Measurements from ENCODE around the gene MRPS25.

MRPS25 gene

GRCh38 chr3:15102836-15103235, 37.7 kb upstream of the MRPS25 start:
- H3K27ac ChIP-seq, result no peak overlapping the region
- H3K4me3 ChIP-seq, result no peak overlapping the region
- no peak overlapping the region for H3K9ac ChIP-seq (ENCODE audit: insufficient read length)
- DNase-seq (ENCODE audit: low read depth, low spot score), result no peak
- no peaks in the 10 kb centered on the region for H3K9me3 ChIP-seq (ENCODE audit: low read depth, low read length)
- no peak for TF ChIP-seq POLR2AphosphoS5 (IDR thresholded peaks at IDR 0.05; ENCODE audit: borderline replicate concordance, low read depth, low read length)
- H3K36me3 ChIP-seq (ENCODE audit: insufficient read depth, low read length), result no peaks in the 10 kb centered on the region

- no peak overlapping the region for H3K27ac ChIP-seq
- no peak overlapping the region for H3K9ac ChIP-seq (ENCODE audit: insufficient read length)
- H3K36me3 ChIP-seq (ENCODE audit: insufficient read depth, low read length), result no peaks in the 10 kb centered on the region
- DNase-seq (ENCODE audit: low read depth, low spot score), result no peak
- H3K4me3 ChIP-seq, result no peak overlapping the region
- TF ChIP-seq EZH2 (IDR thresholded peaks at IDR 0.05) (no peak), FOXP2 (optimal IDR thresholded peaks at IDR 0.05; ENCODE audit: control extremely low read depth, extremely low read length, insufficient read depth) (no peak), POLR2AphosphoS5 (IDR thresholded peaks at IDR 0.05; ENCODE audit: borderline replicate concordance, low read depth, low read length) (no peak)
- no peaks in the 10 kb centered on the region for H3K9me3 ChIP-seq (ENCODE audit: low read depth, low read length)
Measured at GRCh38 chr3:15102256-15102655, 37.1 kb upstream of the MRPS25 start.

GRCh38 chr3:15099364-15100098, 34.4 kb upstream of the MRPS25 start:
- no peak overlapping the region for H3K27ac ChIP-seq
- peak overlapping the region; percentile 86 for H3K4me3 ChIP-seq
- TF ChIP-seq EZH2 (IDR thresholded peaks at IDR 0.05), result no peak
- TF ChIP-seq POLR2AphosphoS5 (IDR thresholded peaks at IDR 0.05; ENCODE audit: borderline replicate concordance, low read depth, low read length), result no peak
- no peak for TF ChIP-seq FOXP2 (optimal IDR thresholded peaks at IDR 0.05; ENCODE audit: control extremely low read depth, extremely low read length, insufficient read depth)
- peaks cover 14% of the 10 kb centered on the region; the same call in 1 of the 2 replicates for H3K36me3 ChIP-seq (ENCODE audit: insufficient read depth, low read length)
- DNase-seq (ENCODE audit: low read depth, low spot score), result no peak
- H3K9me3 ChIP-seq (ENCODE audit: low read depth, low read length), result no peaks in the 10 kb centered on the region
- H3K9ac ChIP-seq (ENCODE audit: insufficient read length), result peak overlapping the region; percentile 86

- H3K36me3 ChIP-seq (ENCODE audit: insufficient read depth, low read length), result peaks cover 16% of the 10 kb centered on the region; the same call in 1 of the 2 replicates
- no peak within 1 kb of the TSS for H3K27ac ChIP-seq
- H3K9ac ChIP-seq (ENCODE audit: insufficient read length), result peak within 1 kb of the TSS; percentile 86
- TF ChIP-seq POLR2AphosphoS5 (IDR thresholded peaks at IDR 0.05; ENCODE audit: borderline replicate concordance, low read depth, low read length), result peak; percentile 86
- TF ChIP-seq FOXP2 (optimal IDR thresholded peaks at IDR 0.05; ENCODE audit: control extremely low read depth, extremely low read length, insufficient read depth), result peak; percentile 53
- TF ChIP-seq EZH2 (IDR thresholded peaks at IDR 0.05), result no peak
- peak; percentile 16 for DNase-seq (ENCODE audit: low read depth, low spot score)
- peak within 1 kb of the TSS; percentile 86 for H3K4me3 ChIP-seq
- H3K9me3 ChIP-seq (ENCODE audit: low read depth, low read length), result no peaks in the 10 kb centered on the region
Measured at GRCh38 chr3:15098503-15099363, 33.6 kb upstream of the MRPS25 start, which contains the start of gene RBSN. TSS of gene RBSN (minus strand) at chr3:15099148. CDS start at chr3:15096120, 3,028 bp downstream.

- no peak overlapping the region for H3K27ac ChIP-seq
- DNase-seq (ENCODE audit: low read depth, low spot score), result no peak
Measured at GRCh38 chr3:15097891-15098290, 32.8 kb upstream of the MRPS25 start.

GRCh38 chr3:15096046-15096445, 30.9 kb upstream of the MRPS25 start:
- DNase-seq (ENCODE audit: low read depth, low spot score), result no peak
- Histone ChIP-seq H3K9ac (ENCODE audit: insufficient read length) (no peak overlapping the region), H3K4me3 (no peak overlapping the region), H3K36me3 (ENCODE audit: insufficient read depth, low read length) (peaks cover 16% of the 10 kb centered on the region; the same call in 1 of the 2 replicates), H3K27ac (no peak overlapping the region), H3K9me3 (ENCODE audit: low read depth, low read length) (no peaks in the 10 kb centered on the region)
- TF ChIP-seq FOXP2 (optimal IDR thresholded peaks at IDR 0.05; ENCODE audit: control extremely low read depth, extremely low read length, insufficient read depth), result no peak

More at GRCh38 chr3:15097891-15098290, 32.8 kb upstream of the MRPS25 start:
- Histone ChIP-seq H3K36me3 (ENCODE audit: insufficient read depth, low read length) (peaks cover 16% of the 10 kb centered on the region; the same call in 1 of the 2 replicates), H3K4me3 (peak overlapping the region; percentile 86), H3K9me3 (ENCODE audit: low read depth, low read length) (no peaks in the 10 kb centered on the region), H3K9ac (ENCODE audit: insufficient read length) (peak overlapping the region; percentile 86)
- TF ChIP-seq EZH2 (IDR thresholded peaks at IDR 0.05) (no peak), POLR2AphosphoS5 (IDR thresholded peaks at IDR 0.05; ENCODE audit: borderline replicate concordance, low read depth, low read length) (no peak), FOXP2 (optimal IDR thresholded peaks at IDR 0.05; ENCODE audit: control extremely low read depth, extremely low read length, insufficient read depth) (no peak)

GRCh38 chr3:15094187-15094875, 29.2 kb upstream of the MRPS25 start:
- no peak for TF ChIP-seq FOXP2 (optimal IDR thresholded peaks at IDR 0.05; ENCODE audit: control extremely low read depth, extremely low read length, insufficient read depth)
- no peak for TF ChIP-seq POLR2AphosphoS5 (IDR thresholded peaks at IDR 0.05; ENCODE audit: borderline replicate concordance, low read depth, low read length)
- TF ChIP-seq EZH2 (IDR thresholded peaks at IDR 0.05), result no peak
- Histone ChIP-seq H3K27ac (no peak overlapping the region), H3K9me3 (ENCODE audit: low read depth, low read length) (no peaks in the 10 kb centered on the region), H3K9ac (ENCODE audit: insufficient read length) (no peak overlapping the region), H3K36me3 (ENCODE audit: insufficient read depth, low read length) (peaks cover 18% of the 10 kb centered on the region; the same call in 1 of the 2 replicates), H3K4me3 (no peak overlapping the region)
- no peak for DNase-seq (ENCODE audit: low read depth, low spot score)

GRCh38 chr3:15092686-15093085, 27.6 kb upstream of the MRPS25 start:
- no peak overlapping the region for H3K4me3 ChIP-seq
- H3K9me3 ChIP-seq (ENCODE audit: low read depth, low read length), result no peaks in the 10 kb centered on the region
- DNase-seq (ENCODE audit: low read depth, low spot score), result no peak
- TF ChIP-seq EZH2 (IDR thresholded peaks at IDR 0.05), result no peak
- peaks cover 18% of the 10 kb centered on the region; the same call in 1 of the 2 replicates for H3K36me3 ChIP-seq (ENCODE audit: insufficient read depth, low read length)
- H3K9ac ChIP-seq (ENCODE audit: insufficient read length), result no peak overlapping the region
- H3K27ac ChIP-seq, result no peak overlapping the region

All from SK-N-MC (cell line).